CD4-positive, alpha-beta T cell (primary cell): Measurements from ENCODE around the gene NLRX1. TPM values are rescaled to one million over a fixed set of nuclear protein-coding genes. Genes with fewer than 3 reads are reported as not detected.

Source experiments
- ATAC-seq: fragments of 200-7000 bp; cut with Tn5 transposase; one replicate; pipeline ENCODE4 v1.10.0; 2022; ENCODE audit warnings: mild to moderate bottlenecking; ENCODE audit not compliant: poor library complexity
- CTCF ChIA-PET: fragments of 350-600 bp; sonication (Branson Sonifier 250); formaldehyde crosslinking; loops from one replicate; lab custom pipeline; 2021; ENCODE audit warnings: antibody characterized with exemption, inconsistent platforms; lab: Charles Lee
- POLR2A ChIA-PET: fragments of 350-600 bp; sonication (Branson Sonifier 250); formaldehyde crosslinking; loops from one replicate; lab custom pipeline; 2021; ENCODE audit warnings: antibody characterized with exemption, inconsistent platforms; lab: Charles Lee
- DNase-seq, 14 experiments: peaks; one replicate each; pipeline ENCODE4 v3.0.0-alpha.2; 2013 to 2020; ENCODE audit warnings: mixed read lengths in 2 of 14
- H3K27ac ChIP-seq, 2 donors: one replicate each; pipeline versions ENCODE4 v1.5.1 to v1.7.0; 2013; ENCODE audit warnings: low read length in 2 of 2, low read depth in 1 of 2, mild to moderate bottlenecking in 1 of 2
- H3K27me3 ChIP-seq, 2 experiments: 1 replicate in 1 of 2; 2 replicates in 1 of 2; pipeline versions ENCODE4 v1.6.1 to v1.7.0; 2013; ENCODE audit warnings: low read length in 2 of 2, control low read depth in 1 of 2, mild to moderate bottlenecking in 1 of 2, moderate library complexity in 1 of 2; ENCODE audit not compliant: insufficient read depth in 2 of 2, control insufficient read depth in 1 of 2
- H3K36me3 ChIP-seq: one replicate; pipeline ENCODE4 v1.6.1; 2013; ENCODE audit warnings: low read length, control low read depth; ENCODE audit not compliant: insufficient read depth
- H3K4me1 ChIP-seq: one replicate; pipeline ENCODE4 v1.6.1; 2013; ENCODE audit warnings: low read length, control low read depth; ENCODE audit not compliant: insufficient read depth
- H3K4me3 ChIP-seq: one replicate; pipeline ENCODE4 v1.5.1; 2013; ENCODE audit warnings: mild to moderate bottlenecking, low read length, moderate library complexity
- H3K9me3 ChIP-seq, 2 experiments: 1 replicate in 1 of 2; 2 replicates in 1 of 2; pipeline versions ENCODE4 v1.6.1 to v1.7.0; 2013; ENCODE audit warnings: low read length in 2 of 2, mild to moderate bottlenecking in 2 of 2, control low read depth in 1 of 2, moderate library complexity in 1 of 2; ENCODE audit not compliant: control insufficient read depth in 1 of 2, insufficient read depth in 1 of 2
- H3K27ac Mint-ChIP-seq: one replicate; pipeline ENCODE4 v1.8.0; 2020; ENCODE audit warnings: mixed read lengths
- H3K27me3 Mint-ChIP-seq: one replicate; pipeline ENCODE4 v1.8.0; 2021; ENCODE audit warnings: mixed read lengths
- H3K36me3 Mint-ChIP-seq: one replicate; pipeline ENCODE4 v1.8.0; 2021; ENCODE audit warnings: low read depth, mixed read lengths
- H3K4me1 Mint-ChIP-seq: one replicate; pipeline ENCODE4 v1.8.0; 2021; ENCODE audit warnings: low read depth, mixed read lengths
- H3K4me3 Mint-ChIP-seq: one replicate; pipeline ENCODE4 v1.8.0; 2020; ENCODE audit warnings: mild to moderate bottlenecking, mixed read lengths
- H3K9me3 Mint-ChIP-seq: one replicate; pipeline ENCODE4 v1.8.0; 2020; ENCODE audit warnings: mixed read lengths
- intact Hi-C, 2 experiments: fragments of 100-400 bp; cut with DNase I in 1 of 2; cut with micrococcal nuclease in 1 of 2; formaldehyde crosslinking; loops; one replicate each; pipeline versions ENCODE4 v1.15.1 to v1.9.0; 2023 to 2025; cut with DNase I, micrococcal nuclease
- total RNA-seq, 174 experiments: library from RNA in 2 of 174; stranded (reverse) in 2 of 174; gene quantifications; one replicate each; pipeline ENCODE4 v1.2.3 and lab custom pipeline; 2021 to 2026
- TF ChIP-seq, protein P1 (sequence below): fragments of 200-600 bp; IDR thresholded peaks from one replicate; pipeline ENCODE4 v1.8.0; 2022; ENCODE audit warnings: antibody characterized with exemption, mild to moderate bottlenecking

The NLRX1 gene
- total RNA-seq, 2 experiments from 2014 or later = 4.2 to 5.4 TPM

DNA sequence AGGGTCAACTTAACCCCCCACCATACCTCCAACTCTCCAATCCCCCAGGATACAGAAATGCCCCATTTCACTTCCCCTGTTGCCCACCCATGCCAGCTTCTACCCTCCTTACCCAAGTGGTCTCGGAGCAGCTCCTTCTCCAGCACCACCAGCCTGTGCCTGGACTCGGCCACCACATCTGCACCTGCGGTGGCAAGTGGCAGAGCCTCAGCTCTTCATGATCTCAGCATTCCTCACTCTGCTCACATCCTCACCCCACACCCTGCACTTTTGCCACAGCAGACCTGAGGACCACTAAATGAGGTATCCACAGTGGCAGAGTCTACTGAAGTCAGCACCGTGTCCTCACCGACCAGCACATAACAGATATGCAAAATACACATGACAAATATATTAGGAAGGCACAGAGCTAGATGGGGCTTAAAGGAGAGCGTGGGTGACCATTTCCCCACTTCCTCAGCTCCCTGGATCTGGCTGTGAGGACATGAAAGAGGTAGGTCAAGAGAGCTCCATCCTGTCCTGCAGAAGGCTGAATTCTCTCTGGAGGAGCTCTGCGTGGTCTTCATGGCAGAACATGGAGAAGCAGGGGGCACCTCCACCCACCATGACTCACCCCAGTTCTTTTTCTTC, 26.4 kb downstream of the NLRX1 start:
- ATAC-seq (no peak), DNase-seq (no peak)
- H3K36me3 ChIP-seq = no peaks in the 10 kb centered on the region
- ChIA-PET POLR2A (no interaction called here), CTCF (no interaction called here)
- Mint-ChIP-seq H3K4me1 (peaks cover 5% of the 10 kb centered on the region), H3K9me3 (no peaks in the 10 kb centered on the region), H3K36me3 (no peaks in the 10 kb centered on the region), H3K4me3 (no peak overlapping the region), H3K27me3 (no peaks in the 10 kb centered on the region), H3K27ac (no peak overlapping the region)
- no peak overlapping the region for H3K4me3 ChIP-seq
- no peaks in the 10 kb centered on the region for H3K4me1 ChIP-seq
- H3K27ac ChIP-seq = no peak overlapping the region
- H3K9me3 ChIP-seq = no peaks in the 10 kb centered on the region
- H3K27me3 ChIP-seq = no peaks in the 10 kb centered on the region
- TF ChIP-seq, protein P1, sequence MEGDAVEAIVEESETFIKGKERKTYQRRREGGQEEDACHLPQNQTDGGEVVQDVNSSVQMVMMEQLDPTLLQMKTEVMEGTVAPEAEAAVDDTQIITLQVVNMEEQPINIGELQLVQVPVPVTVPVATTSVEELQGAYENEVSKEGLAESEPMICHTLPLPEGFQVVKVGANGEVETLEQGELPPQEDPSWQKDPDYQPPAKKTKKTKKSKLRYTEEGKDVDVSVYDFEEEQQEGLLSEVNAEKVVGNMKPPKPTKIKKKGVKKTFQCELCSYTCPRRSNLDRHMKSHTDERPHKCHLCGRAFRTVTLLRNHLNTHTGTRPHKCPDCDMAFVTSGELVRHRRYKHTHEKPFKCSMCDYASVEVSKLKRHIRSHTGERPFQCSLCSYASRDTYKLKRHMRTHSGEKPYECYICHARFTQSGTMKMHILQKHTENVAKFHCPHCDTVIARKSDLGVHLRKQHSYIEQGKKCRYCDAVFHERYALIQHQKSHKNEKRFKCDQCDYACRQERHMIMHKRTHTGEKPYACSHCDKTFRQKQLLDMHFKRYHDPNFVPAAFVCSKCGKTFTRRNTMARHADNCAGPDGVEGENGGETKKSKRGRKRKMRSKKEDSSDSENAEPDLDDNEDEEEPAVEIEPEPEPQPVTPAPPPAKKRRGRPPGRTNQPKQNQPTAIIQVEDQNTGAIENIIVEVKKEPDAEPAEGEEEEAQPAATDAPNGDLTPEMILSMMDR = no peak
- intact Hi-C loops = loop anchor here (5.0 to 10.0 kb wide), 2 partner anchors 90 to 178 kb away; partner anchors contain the start of genes C2CD2L (in 1 of the 2), DPAGT1 (in 1 of the 2), RPS25 (in 1 of the 2) and TRAPPC4 (in 1 of the 2)

- no peaks in the 10 kb centered on the region for H3K27me3 Mint-ChIP-seq
- no peak overlapping the region for H3K27ac Mint-ChIP-seq
- no peaks in the 10 kb centered on the region for H3K27me3 ChIP-seq
- H3K9me3 ChIP-seq = no peaks in the 10 kb centered on the region
- intact Hi-C loops = loop anchor here (2.0 to 10.0 kb wide), 6 partner anchors 27 to 178 kb away; partner anchors contain the start of genes C2CD2L (in 1 of the 2), DPAGT1 (in 1 of the 2), NLRX1 (in 1 of the 2) and RPS25 (in 1 of the 2)
- POLR2A ChIA-PET = interaction anchor here (1.2 to 1.4 kb wide), 2 partner anchors 101 to 128 kb away, joined by 3 to 8 read pairs; partner anchors contain the start of gene VPS11
- no peak overlapping the region for H3K4me3 ChIP-seq
- H3K4me1 ChIP-seq = no peaks in the 10 kb centered on the region
- H3K27ac ChIP-seq = no peak overlapping the region
- CTCF ChIA-PET = interaction anchor here (0.6 to 2.3 kb wide), 4 partner anchors 11 to 128 kb away, joined by 3 to 6 read pairs (median 3); partner anchors contain the start of gene CBL
- TF ChIP-seq, protein P1 = no peak
- ATAC-seq = no peak
- H3K36me3 Mint-ChIP-seq = no peaks in the 10 kb centered on the region
- H3K9me3 Mint-ChIP-seq = no peaks in the 10 kb centered on the region
- no peaks in the 10 kb centered on the region for H3K36me3 ChIP-seq
- DNase-seq = no peak
- peaks cover 5% of the 10 kb centered on the region for H3K4me1 Mint-ChIP-seq
- H3K4me3 Mint-ChIP-seq = no peak overlapping the region
Observed at GRCh38 chr11:119195680-119196079, 27.2 kb downstream of the NLRX1 start.

DNA sequence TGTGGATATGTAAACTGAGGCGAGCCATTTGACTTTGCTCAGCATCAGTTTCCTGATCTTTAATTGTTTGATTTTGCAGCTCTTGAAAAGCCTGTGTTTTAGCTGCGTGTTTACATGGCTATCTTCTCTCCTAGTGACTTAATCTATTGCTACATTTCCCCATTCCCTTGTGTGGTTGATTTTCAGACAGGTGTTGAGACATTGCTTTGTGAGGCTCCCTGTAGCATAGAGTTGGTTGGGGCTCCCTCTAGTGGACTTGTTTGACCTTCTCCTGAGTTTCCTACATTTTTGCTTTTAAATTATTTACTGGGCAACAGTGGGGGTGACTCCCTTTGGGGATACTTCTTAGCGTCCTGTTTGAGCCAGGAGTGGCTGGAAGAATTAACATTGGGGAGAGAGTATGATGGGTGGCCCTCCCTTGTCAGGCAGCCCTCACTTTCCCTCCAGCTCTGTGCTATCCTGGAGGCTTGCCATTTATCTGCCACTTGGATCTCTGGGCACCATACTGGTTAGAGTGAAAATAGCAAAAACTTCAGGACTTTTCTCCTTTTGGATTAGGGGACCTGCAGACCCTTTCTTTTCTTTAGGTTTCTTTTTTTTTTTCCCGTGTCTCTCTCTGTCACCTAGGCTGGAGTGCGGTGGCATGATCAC, 28.4 kb downstream of the NLRX1 start:
- no peaks in the 10 kb centered on the region for H3K36me3 ChIP-seq
- no peak overlapping the region for H3K27ac ChIP-seq
- intact Hi-C loops = loop anchor here (1.0 to 10.0 kb wide), 8 partner anchors 28 to 180 kb away; partner anchors contain the start of genes NLRX1 (in 2 of the 2), C2CD2L (in 1 of the 2), DPAGT1 (in 1 of the 2) and RPS25 (in 1 of the 2)
- H3K4me1 Mint-ChIP-seq = peaks cover 5% of the 10 kb centered on the region
- H3K27me3 Mint-ChIP-seq = no peaks in the 10 kb centered on the region
- H3K36me3 Mint-ChIP-seq = no peaks in the 10 kb centered on the region
- no peak overlapping the region for H3K4me3 ChIP-seq
- TF ChIP-seq, protein P1 = peak; percentile 85
- H3K4me3 Mint-ChIP-seq = no peak overlapping the region
- no peaks in the 10 kb centered on the region for H3K27me3 ChIP-seq
- H3K27ac Mint-ChIP-seq = no peak overlapping the region
- POLR2A ChIA-PET = interaction anchor here (1.0 to 1.4 kb wide), 5 partner anchors 14 to 140 kb away, joined by 3 to 8 read pairs (median 3); partner anchors contain the start of gene VPS11
- no peaks in the 10 kb centered on the region for H3K9me3 ChIP-seq
- DNase-seq = peak; percentile 36 to 90 (median 64)
- no peaks in the 10 kb centered on the region for H3K9me3 Mint-ChIP-seq
- CTCF ChIA-PET = interaction anchor here (0.6 to 2.3 kb wide), 8 partner anchors 9 to 136 kb away, joined by 3 to 6 read pairs (median 3); partner anchors contain the start of gene CBL
- H3K4me1 ChIP-seq = no peaks in the 10 kb centered on the region
- ATAC-seq = peak; percentile 99
